ENCODE data around the gene RIGI. TPM values are rescaled to one million over a fixed set of nuclear protein-coding genes. Genes with fewer than 3 reads are reported as not detected.

RIGI gene
- total and polyA plus RNA-seq, 2 of the 13 experiments (the other 11 are each of a cell fraction or from before 2014, with no cell fraction given) = 3.0 to 8.2 TPM

GRCh38 chr9:32550562-32551275 is 24.7 kb upstream of the RIGI start (continued):
- TF ChIP-seq ZFP41 (CRISPR knock-in tag; IDR thresholded peaks at IDR 0.05; ENCODE audit: borderline replicate concordance) = no peak
- TF ChIP-seq ZBTB49 (CRISPR knock-in tag; IDR thresholded peaks at IDR 0.05; ENCODE audit: borderline replicate concordance) = no peak
- no peak for TF ChIP-seq BRF2 (CRISPR knock-in tag; IDR thresholded peaks at IDR 0.05)
- peak; percentile 88 for TF ChIP-seq FOXK2 (IDR thresholded peaks at IDR 0.05)
- no peak for TF ChIP-seq SYNCRIP (IDR thresholded peaks at IDR 0.05; ENCODE audit: insufficient read depth, low read depth, low read length)
- peak; percentile 75; the same call in 1 of the 2 replicates for TF ChIP-seq NFKB2 (CRISPR knock-in tag; IDR thresholded peaks at IDR 0.05; ENCODE audit: borderline replicate concordance)
- no peak for TF ChIP-seq MXD4 (CRISPR knock-in tag; IDR thresholded peaks at IDR 0.05)
- TF ChIP-seq NCOA2 (CRISPR knock-in tag; IDR thresholded peaks at IDR 0.05) = 0 out of 2 replicates have a peak, but pooled peaks have one; percentile 24
- TF ChIP-seq FOXJ3 (CRISPR knock-in tag; IDR thresholded peaks at IDR 0.05; ENCODE audit: borderline replicate concordance) = 0 out of 2 replicates have a peak, but pooled peaks have one; percentile 9
- TF ChIP-seq POGZ (CRISPR knock-in tag; IDR thresholded peaks at IDR 0.05) = peak; percentile 88
- TF ChIP-seq ZNF335 (CRISPR knock-in tag; IDR thresholded peaks at IDR 0.05) = no peak; the same call in 1 of the 2 replicates
- 0 out of 2 replicates have a peak, but pooled peaks have one; percentile 8 for TF ChIP-seq ZNF792 (CRISPR knock-in tag; IDR thresholded peaks at IDR 0.05)
- no peak for TF ChIP-seq ZBTB8A (CRISPR knock-in tag; IDR thresholded peaks at IDR 0.05; ENCODE audit: borderline replicate concordance, low read depth)
- TF ChIP-seq ZNF800 (CRISPR knock-in tag; IDR thresholded peaks at IDR 0.05) = peak; percentile 79
- TF ChIP-seq GZF1 (CRISPR knock-in tag; IDR thresholded peaks at IDR 0.05) = no peak
- no peak for TF ChIP-seq POLR2AphosphoS2 (IDR thresholded peaks at IDR 0.05; ENCODE audit: low read depth, low read length)
- no peak for TF ChIP-seq ZBTB42 (CRISPR knock-in tag; IDR thresholded peaks at IDR 0.05)
- TF ChIP-seq ATAD3A (CRISPR knock-in tag; IDR thresholded peaks at IDR 0.05) = no peak
- TF ChIP-seq SIX4 (CRISPR knock-in tag; IDR thresholded peaks at IDR 0.05) = no peak
- TF ChIP-seq MTF2 (CRISPR knock-in tag; IDR thresholded peaks at IDR 0.05; ENCODE audit: borderline replicate concordance) = peak; percentile 75; the same call in 1 of the 2 replicates
- 0 out of 2 replicates have a peak, but pooled peaks have one; percentile 60 for TF ChIP-seq HBP1 (CRISPR knock-in tag; IDR thresholded peaks at IDR 0.05; ENCODE audit: low read depth)
- TF ChIP-seq ZNF607 (CRISPR knock-in tag; IDR thresholded peaks at IDR 0.05; ENCODE audit: borderline replicate concordance) = peak; percentile 18

Data from HepG2 (cell line).